Erythroblast (primary cell): ENCODE measurements around the gene HTR5A.

Experiments used
- GATA1 ChIP-seq: IDR thresholded peaks from 2 replicates; pipeline ENCODE4 v1.6.1; 2011; ENCODE audit warnings: low read depth, mild to moderate bottlenecking, control low read depth, low read length, moderate library complexity
- POLR2A ChIP-seq: IDR thresholded peaks from 2 replicates; pipeline ENCODE4 v1.6.1; 2011; ENCODE audit warnings: mild to moderate bottlenecking, low read length

DNA sequence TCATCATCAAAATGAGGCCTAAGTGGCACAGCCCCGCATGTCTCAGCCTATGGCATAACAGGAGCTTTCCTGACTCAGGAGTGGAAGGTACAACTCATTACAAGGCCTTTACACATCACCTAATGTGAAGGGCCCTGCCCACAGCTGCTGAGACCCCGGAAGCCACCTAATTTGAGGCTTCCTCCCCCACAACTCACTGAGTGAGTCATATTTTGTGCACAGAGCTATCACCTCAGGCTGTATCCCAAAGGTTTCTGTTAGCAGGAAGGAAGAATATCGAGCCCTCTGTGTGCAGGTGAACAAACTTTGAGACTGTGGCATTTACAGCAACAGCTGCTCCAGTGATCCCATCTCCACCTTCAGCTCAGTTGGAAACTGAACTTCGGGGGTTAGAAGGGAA is 20.6 kb downstream of the HTR5A start:
- no peak for TF ChIP-seq POLR2A
- TF ChIP-seq GATA1, result no peak
